EH (cell line): Measurements from ENCODE around the gene CFLAR.
A peak's percentile ranks its signal among the peaks of the same experiment; 100 is the strongest.
"Not testable (repeated sequence)": the region's sequence is repeated elsewhere in the genome, so short reads cannot be mapped to it uniquely, and the experiment has no call there.

ENCODE experiments used
- DNase-seq: peaks from one replicate; pipeline ENCODE4 v3.0.0-alpha.2; 2015; ENCODE audit warnings: low read depth

Gene CFLAR

DNA sequence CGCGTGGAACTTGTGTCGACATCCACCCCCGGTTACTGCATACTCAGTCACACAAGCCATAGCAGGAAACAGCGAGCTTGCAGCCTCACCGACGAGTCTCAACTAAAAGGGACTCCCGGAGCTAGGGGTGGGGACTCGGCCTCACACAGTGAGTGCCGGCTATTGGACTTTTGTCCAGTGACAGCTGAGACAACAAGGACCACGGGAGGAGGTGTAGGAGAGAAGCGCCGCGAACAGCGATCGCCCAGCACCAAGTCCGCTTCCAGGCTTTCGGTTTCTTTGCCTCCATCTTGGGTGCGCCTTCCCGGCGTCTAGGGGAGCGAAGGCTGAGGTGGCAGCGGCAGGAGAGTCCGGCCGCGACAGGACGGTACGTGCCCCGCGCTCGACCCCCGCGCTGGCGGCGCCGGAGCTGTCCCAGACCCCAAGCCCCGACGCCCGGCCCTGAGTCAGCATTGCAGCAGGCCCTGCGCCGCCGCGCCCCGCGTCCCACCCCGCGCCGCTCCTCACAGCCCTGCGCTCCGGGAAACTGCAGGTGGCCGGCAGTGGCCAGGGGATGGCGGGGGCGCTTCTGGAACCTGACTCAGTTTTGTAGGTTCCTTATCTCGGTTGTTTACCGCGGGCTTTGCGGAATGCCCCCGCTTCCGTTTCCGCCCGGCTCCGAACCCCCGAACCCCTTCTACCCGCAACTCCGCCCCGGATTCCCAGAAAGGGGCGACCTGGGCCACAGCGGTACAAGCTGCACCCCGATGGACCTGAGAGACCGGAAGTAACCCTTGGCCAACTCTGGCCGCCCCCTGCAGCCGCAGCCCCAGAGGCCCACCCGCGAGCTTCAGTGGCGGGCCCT, at the start of gene CFLAR:
TSS of gene CFLAR (plus strand) at position 50 of the 844 bp plus-strand sequence. CDS start 13,702 bp downstream, outside the sequence.
- DNase-seq, result peak; percentile 87

GRCh38 chr2:201070948-201071478, 45.0 kb upstream of the CFLAR start:
- peak; percentile 50 for DNase-seq

- peak; percentile 93 for DNase-seq
Measured at GRCh38 chr2:201071479-201072200, 44.3 kb upstream of the CFLAR start, which contains the start of the genes HYCC2 and NDUFB3. HYCC2 (minus strand) TSS chr2:201071671; CDS start chr2:201024009, 47,662 bp downstream. NDUFB3 (plus strand) TSS chr2:201072001; CDS start chr2:201078883, 6,882 bp downstream.

DNA sequence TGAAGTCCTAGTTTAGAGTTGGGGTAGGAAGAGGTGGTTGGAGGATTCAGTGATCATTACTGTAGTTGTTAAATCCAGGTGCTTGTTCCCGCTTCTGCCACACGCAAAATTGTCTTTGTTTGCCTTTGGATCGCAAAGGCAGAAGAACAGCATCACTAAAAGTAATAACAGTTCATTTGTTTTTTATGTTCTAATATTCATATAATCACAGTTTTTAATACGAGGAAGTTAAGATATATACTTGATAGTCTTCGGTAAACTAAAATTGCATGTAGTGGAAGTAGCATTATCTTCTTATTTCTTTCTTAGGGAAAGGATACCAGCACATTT, 43.8 kb upstream of the CFLAR start:
- no peak for DNase-seq

DNA sequence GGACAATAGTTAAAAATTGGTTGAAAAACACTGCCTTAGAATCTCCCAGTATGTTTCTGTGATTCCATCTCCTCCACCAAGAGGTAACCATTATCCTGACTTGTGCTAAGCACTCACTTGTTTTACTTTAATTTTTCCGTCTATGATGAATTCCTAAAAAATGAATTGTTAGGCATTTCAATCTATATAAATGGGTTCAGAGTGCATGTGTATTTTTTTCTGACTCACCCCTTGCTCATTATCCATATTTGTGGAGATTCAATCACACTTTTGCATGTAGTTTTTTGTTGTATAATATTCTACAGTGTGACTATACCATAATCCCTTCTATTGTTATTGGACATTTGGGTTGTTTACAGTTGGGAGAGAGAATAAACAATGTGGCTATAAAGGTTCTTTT, 42.9 kb upstream of the CFLAR start:
- no peak for DNase-seq

DNA sequence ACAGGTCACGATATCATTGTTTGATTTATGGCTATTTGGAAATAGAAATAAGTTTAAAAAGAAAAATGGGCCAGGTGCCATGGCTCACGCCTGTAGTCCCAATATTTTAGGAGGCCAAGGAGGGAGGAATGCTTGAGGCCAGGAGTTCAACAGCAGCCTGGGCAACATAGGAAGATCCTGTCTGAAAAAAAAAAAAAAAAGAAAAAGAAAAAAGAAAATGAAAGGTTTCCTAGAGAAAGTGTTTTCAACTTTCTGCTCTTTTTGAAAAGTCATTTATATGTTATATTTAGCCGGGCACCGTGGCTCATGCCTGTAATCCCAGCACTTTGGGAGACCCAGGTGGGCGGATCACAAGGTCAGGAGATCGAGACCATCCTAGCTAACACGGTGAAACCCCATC, 41.0 kb upstream of the CFLAR start:
- no peak for DNase-seq

- DNase-seq, result no peak
Measured at GRCh38 chr2:201084863-201085262, 31.1 kb upstream of the CFLAR start.

- no peak for DNase-seq
Measured at GRCh38 chr2:201090574-201090973, 25.4 kb upstream of the CFLAR start.

- no peak for DNase-seq
Measured at GRCh38 chr2:201093573-201093972, 22.4 kb upstream of the CFLAR start.

DNA sequence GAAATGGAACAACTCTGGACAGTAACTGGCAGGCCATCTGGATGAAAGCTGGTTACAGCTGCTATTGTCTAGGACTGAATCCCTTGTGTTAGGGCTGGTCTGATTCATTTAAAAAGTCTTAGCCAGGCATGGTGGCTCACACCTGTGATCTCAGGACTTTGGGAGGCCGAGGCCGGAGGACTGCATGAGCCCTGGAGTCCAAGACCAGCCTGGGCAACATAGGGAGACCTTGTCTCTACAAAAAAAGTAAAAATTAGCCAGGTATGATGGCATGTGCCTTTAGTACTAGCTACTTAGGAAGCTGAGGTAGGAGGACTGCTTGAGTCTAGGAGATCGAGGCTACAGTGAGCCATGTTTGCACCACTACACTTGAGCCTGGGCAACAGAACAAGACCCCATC, 15.5 kb upstream of the CFLAR start:
- DNase-seq, result no peak

- no peak for DNase-seq
Measured at GRCh38 chr2:201105759-201106158, 10.2 kb upstream of the CFLAR start.

DNA sequence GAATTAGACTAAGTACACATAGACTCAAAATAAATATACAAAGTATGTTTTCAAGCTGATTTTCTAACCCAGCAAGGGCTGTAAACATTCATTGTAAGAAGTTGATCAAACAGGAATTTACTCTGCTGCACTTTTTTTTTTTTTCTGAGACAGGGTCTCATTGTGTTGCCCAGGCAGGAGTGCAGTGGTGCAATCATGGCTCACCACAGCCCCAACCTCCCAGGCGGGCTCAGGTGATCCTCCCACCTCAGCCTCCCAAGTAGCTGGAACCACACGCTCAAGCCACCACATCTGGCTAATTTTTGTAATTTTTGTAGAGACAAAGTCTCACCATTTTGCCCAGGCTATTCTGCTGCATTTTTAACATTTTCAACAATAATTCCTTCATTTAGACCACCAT, 8.3 kb upstream of the CFLAR start:
- DNase-seq, result no peak

DNA sequence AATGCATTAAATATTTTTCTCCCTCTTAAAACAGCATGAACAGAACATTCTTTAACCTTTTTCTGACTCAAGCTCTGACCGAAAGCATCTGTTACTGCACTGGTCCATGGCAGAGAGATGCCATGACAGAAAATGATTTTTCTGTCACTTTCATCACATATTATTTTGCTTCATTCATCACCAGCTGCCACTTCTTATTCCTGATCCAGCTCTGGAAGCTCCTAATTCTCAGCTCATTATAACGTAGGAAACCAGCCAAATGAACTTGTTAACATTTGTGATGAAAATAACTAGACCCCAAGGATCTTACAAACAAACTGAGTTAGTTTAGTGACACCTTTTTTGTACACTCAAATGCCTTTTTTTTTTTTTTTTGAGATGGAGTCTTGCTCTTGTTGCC, 7.6 kb upstream of the CFLAR start:
- DNase-seq, result no peak

GRCh38 chr2:201109186-201109585, 6.8 kb upstream of the CFLAR start:
- DNase-seq, result no peak

- DNase-seq, result no peak
Measured at GRCh38 chr2:201110615-201111014, 5.3 kb upstream of the CFLAR start.

GRCh38 chr2:201111096-201111495, 4.9 kb upstream of the CFLAR start:
- no peak for DNase-seq

DNA sequence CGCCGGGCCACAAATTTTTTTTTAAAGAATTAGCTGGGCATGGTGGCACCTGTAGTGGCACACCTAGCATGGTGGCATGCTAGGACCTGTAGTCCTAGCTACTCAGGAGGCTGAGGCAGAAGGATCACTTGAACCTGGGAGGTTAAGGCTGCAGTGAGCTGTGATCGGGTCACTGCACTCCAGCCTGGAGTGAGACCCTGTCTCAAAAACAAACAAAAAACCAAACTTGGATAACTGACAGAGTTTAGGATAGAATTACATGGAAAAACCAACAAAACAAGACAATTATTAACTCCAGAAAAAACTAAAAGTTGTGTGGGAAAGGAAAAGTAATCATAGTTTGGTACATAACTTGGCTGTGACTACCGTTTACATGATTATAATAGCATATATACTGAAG, 1.6 kb upstream of the CFLAR start:
- no peak for DNase-seq

- peak; percentile 42 for DNase-seq
Measured at GRCh38 chr2:201114846-201115245, 1.1 kb upstream of the CFLAR start.

- peak; percentile 87 for DNase-seq
Measured at GRCh38 chr2:201116959-201117734, 1.2 kb downstream of the CFLAR start.

GRCh38 chr2:201117735-201118094, 1.8 kb downstream of the CFLAR start:
- DNase-seq, result not testable (repeated sequence)

- DNase-seq, result peak; percentile 88
Measured at GRCh38 chr2:201118121-201118960, 2.4 kb downstream of the CFLAR start.
